B cell (primary cell): Measurements from ENCODE around the gene FMN2. TPM values are rescaled to one million over a fixed set of nuclear protein-coding genes. Genes with fewer than 3 reads are reported as not detected.

ENCODE experiments used
- ATAC-seq: fragments of 200-7000 bp; cut with Tn5 transposase; one replicate; pipeline ENCODE4 v1.10.0; 2021; ENCODE audit warnings: low read depth, mild to moderate bottlenecking, moderate number of reproducible peaks, moderate library complexity
- CTCF ChIA-PET: fragments of 350-600 bp; sonication (Branson Sonifier 250); formaldehyde crosslinking; loops from one replicate; lab custom pipeline; 2021; ENCODE audit warnings: antibody characterized with exemption, inconsistent platforms; lab: Charles Lee
- POLR2A ChIA-PET: fragments of 350-600 bp; sonication (Branson Sonifier 250); formaldehyde crosslinking; loops from one replicate; lab custom pipeline; 2021; ENCODE audit warnings: antibody characterized with exemption; lab: Charles Lee
- DNase-seq: peaks from one replicate; pipeline ENCODE4 v3.0.0; 2013
- H2AFZ ChIP-seq: 2 replicates; pipeline ENCODE4 v1.6.1; 2012; ENCODE audit warnings: mild to moderate bottlenecking, low read depth, low read length; ENCODE audit not compliant: insufficient read depth, poor library complexity, severe bottlenecking
- H3K27ac ChIP-seq, 2 donors: 1 replicate in 1 of 2; 2 replicates in 1 of 2; pipeline ENCODE4 v1.5.1; 2012 to 2013; ENCODE audit warnings: low read length in 2 of 2, mild to moderate bottlenecking in 2 of 2, moderate library complexity in 1 of 2
- H3K27me3 ChIP-seq, 4 experiments: fragments of 200-600 bp in 1 of 4; sonication (generic) in 1 of 4; replicated peaks in 1 of 4; 1 replicate in 2 of 4; 2 replicates in 2 of 4; pipeline versions ENCODE4 v1.6.1 to v1.7.0; 2013 to 2016; ENCODE audit warnings: low read length in 3 of 4, mild to moderate bottlenecking in 2 of 4, mixed read lengths in 1 of 4, moderate library complexity in 1 of 4; ENCODE audit not compliant: insufficient read depth in 4 of 4, control insufficient read depth in 3 of 4; ENCODE audit errors: control extremely low read depth in 1 of 4
- H3K36me3 ChIP-seq, 2 experiments: replicated peaks in 1 of 2; 1 replicate in 1 of 2; 2 replicates in 1 of 2; pipeline versions ENCODE4 v1.6.1 to v1.7.1; 2013; ENCODE audit warnings: low read length in 1 of 2; ENCODE audit not compliant: insufficient read depth in 2 of 2, control insufficient read depth in 1 of 2; ENCODE audit errors: control extremely low read depth in 1 of 2, extremely low read depth in 1 of 2
- H3K4me1 ChIP-seq, 2 donors: fragments of 200-600 bp in 1 of 2; sonication (generic) in 1 of 2; 1 replicate in 1 of 2; 2 replicates in 1 of 2; pipeline versions ENCODE4 v1.5.1 to v1.6.1; 2013 to 2017; ENCODE audit warnings: low read length in 2 of 2; ENCODE audit not compliant: control insufficient read depth in 2 of 2, insufficient read depth in 2 of 2
- H3K4me2 ChIP-seq: replicated peaks from 2 replicates; pipeline ENCODE3; 2012; ENCODE audit warnings: mild to moderate bottlenecking, low read depth, low read length; ENCODE audit not compliant: poor library complexity, severe bottlenecking
- H3K4me3 ChIP-seq, 5 experiments: fragments of 200-600 bp in 1 of 5; sonication (generic) in 1 of 5; 1 replicate in 3 of 5; 2 replicates in 2 of 5; pipeline versions ENCODE4 v1.5.1 to v1.7.0; 2011 to 2016; ENCODE audit warnings: low read length in 4 of 5, mild to moderate bottlenecking in 4 of 5, low read depth in 2 of 5, control low read depth in 1 of 5, moderate library complexity in 1 of 5; ENCODE audit not compliant: insufficient read depth in 1 of 5; ENCODE audit errors: control extremely low read depth in 1 of 5, extremely low read depth in 1 of 5
- H3K79me2 ChIP-seq: fragments of 200-600 bp; sonication (generic); one replicate; pipeline ENCODE4 v1.6.0; 2016; ENCODE audit warnings: low read length; ENCODE audit not compliant: control insufficient read depth, insufficient read depth
- H3K9ac ChIP-seq: fragments of 200-600 bp; sonication (generic); 2 replicates; pipeline ENCODE4 v1.6.1; 2017; ENCODE audit warnings: mild to moderate bottlenecking, low read length, moderate library complexity
- H3K9me3 ChIP-seq, 3 donors: one replicate each; pipeline versions ENCODE4 v1.6.1 to v1.7.1; 2013; ENCODE audit warnings: low read length in 2 of 3; ENCODE audit not compliant: control insufficient read depth in 2 of 3, insufficient read depth in 1 of 3; ENCODE audit errors: control extremely low read depth in 1 of 3
- H4K20me1 ChIP-seq: 2 replicates; pipeline ENCODE4 v1.6.0; 2012; ENCODE audit warnings: mild to moderate bottlenecking, low read length; ENCODE audit not compliant: insufficient read depth, control insufficient read depth, poor library complexity, severe bottlenecking
- H3K27ac Mint-ChIP-seq: one replicate; pipeline ENCODE4 v1.8.0; 2021; ENCODE audit warnings: mixed read lengths
- H3K27me3 Mint-ChIP-seq: one replicate; pipeline ENCODE4 v1.8.0; 2021; ENCODE audit warnings: mixed read lengths
- H3K4me1 Mint-ChIP-seq: one replicate; pipeline ENCODE4 v1.8.0; 2021; ENCODE audit warnings: mixed read lengths
- H3K4me3 Mint-ChIP-seq: one replicate; pipeline ENCODE4 v1.8.0; 2021; ENCODE audit warnings: mixed read lengths
- H3K9me3 Mint-ChIP-seq: one replicate; pipeline ENCODE4 v1.8.0; 2022; ENCODE audit warnings: mixed read lengths; ENCODE audit not compliant: insufficient read depth
- CTCF ChIP-seq: fragments of 200-600 bp; IDR thresholded peaks from one replicate; pipeline ENCODE4 v1.8.0; 2022; ENCODE audit warnings: antibody characterized with exemption, mild to moderate bottlenecking
- EZH2 ChIP-seq: IDR thresholded peaks from 2 replicates; pipeline ENCODE4 v1.6.1; 2012; ENCODE audit warnings: borderline replicate concordance, low read depth, mild to moderate bottlenecking, moderate library complexity, low read length; ENCODE audit not compliant: insufficient read depth, poor library complexity, severe bottlenecking
- WGBS: methylation state at CpG from one replicate; pipeline ENCODE4 v1.1.5; 2013; ENCODE audit warnings: missing lambda C conversion rate; ENCODE audit not compliant: insufficient coverage; 5-methylcytosine and 5-hydroxymethylcytosine counted together
- intact Hi-C: fragments of 100-400 bp; cut with micrococcal nuclease; formaldehyde crosslinking; loops from one replicate; pipeline ENCODE4 v1.10.0; 2022
- polyA plus RNA-seq: library from polyadenylated mRNA; depleted of rRNA; stranded (reverse); fragments of >200 nt; gene quantifications from 2 replicates; pipeline ENCODE4 v1.2.3, GENCODE V29; 2012
- total RNA-seq, 2 donors: library from RNA; stranded (reverse); fragments of 120-200 nt in 1 of 2; gene quantifications; 1 replicate in 1 of 2; 2 replicates in 1 of 2; pipeline versions ENCODE4 v1.2.3 to v1.2.4, GENCODE V29; 2013 to 2022

FMN2 gene
- total and polyA plus RNA-seq, 2 donors (not counting 1 experiment from before 2014, with no cell fraction given), result not detected

- H3K27me3 Mint-ChIP-seq, result peaks cover 4% of the 10 kb centered on the region
- POLR2A ChIA-PET, result no interaction called here
- Histone ChIP-seq H2AFZ (no peak overlapping the region), H3K4me1 (no peaks in the 10 kb centered on the region), H3K4me2 (no peak overlapping the region), H3K36me3 (no peaks in the 10 kb centered on the region), H4K20me1 (no peaks in the 10 kb centered on the region), H3K79me2 (no peaks in the 10 kb centered on the region), H3K4me3 (no peak overlapping the region), H3K9ac (no peak overlapping the region), H3K27ac (no peak overlapping the region), H3K9me3 (no peaks in the 10 kb centered on the region), H3K27me3 (no peaks in the 10 kb centered on the region)
- no peak for TF ChIP-seq CTCF
- TF ChIP-seq EZH2, result no peak
- no peaks in the 10 kb centered on the region for H3K4me1 Mint-ChIP-seq
- DNase-seq (no peak), ATAC-seq (no peak)
- H3K27ac Mint-ChIP-seq, result no peak overlapping the region
- WGBS, result 68% methylated on average over 2 of the region's 3 CpGs
- intact Hi-C loops, result no loop called here
- CTCF ChIA-PET, result no interaction called here
- no peaks in the 10 kb centered on the region for H3K9me3 Mint-ChIP-seq
- H3K4me3 Mint-ChIP-seq, result no peak overlapping the region
Observed at GRCh38 chr1:240193679-240194078, 102.0 kb downstream of the FMN2 start.

GRCh38 chr1:240194120-240194519 is 102.4 kb downstream of the FMN2 start:
- Histone ChIP-seq H3K4me3 (no peak overlapping the region), H3K4me1 (no peaks in the 10 kb centered on the region), H3K27me3 (no peaks in the 10 kb centered on the region), H2AFZ (no peak overlapping the region), H4K20me1 (no peaks in the 10 kb centered on the region), H3K79me2 (no peaks in the 10 kb centered on the region), H3K36me3 (no peaks in the 10 kb centered on the region), H3K9ac (no peak overlapping the region), H3K27ac (no peak overlapping the region), H3K9me3 (no peaks in the 10 kb centered on the region), H3K4me2 (no peak overlapping the region)
- Mint-ChIP-seq H3K27ac (no peak overlapping the region), H3K27me3 (peaks cover 4% of the 10 kb centered on the region), H3K4me1 (no peaks in the 10 kb centered on the region), H3K9me3 (no peaks in the 10 kb centered on the region), H3K4me3 (no peak overlapping the region)
- TF ChIP-seq CTCF (no peak), EZH2 (no peak)
- 95% methylated on average over 2 of the region's 2 CpGs for WGBS
- DNase-seq, result no peak
- intact Hi-C loops, result no loop called here
- ChIA-PET CTCF (no interaction called here), POLR2A (no interaction called here)
- no peak for ATAC-seq
